LoVo (cell line): ENCODE results near the gene DDX10.

Experiments
- DNase-seq: peaks from one replicate; pipeline ENCODE4 v3.0.0-alpha.2; 2016; ENCODE audit warnings: low spot score

The DDX10 gene

DNA sequence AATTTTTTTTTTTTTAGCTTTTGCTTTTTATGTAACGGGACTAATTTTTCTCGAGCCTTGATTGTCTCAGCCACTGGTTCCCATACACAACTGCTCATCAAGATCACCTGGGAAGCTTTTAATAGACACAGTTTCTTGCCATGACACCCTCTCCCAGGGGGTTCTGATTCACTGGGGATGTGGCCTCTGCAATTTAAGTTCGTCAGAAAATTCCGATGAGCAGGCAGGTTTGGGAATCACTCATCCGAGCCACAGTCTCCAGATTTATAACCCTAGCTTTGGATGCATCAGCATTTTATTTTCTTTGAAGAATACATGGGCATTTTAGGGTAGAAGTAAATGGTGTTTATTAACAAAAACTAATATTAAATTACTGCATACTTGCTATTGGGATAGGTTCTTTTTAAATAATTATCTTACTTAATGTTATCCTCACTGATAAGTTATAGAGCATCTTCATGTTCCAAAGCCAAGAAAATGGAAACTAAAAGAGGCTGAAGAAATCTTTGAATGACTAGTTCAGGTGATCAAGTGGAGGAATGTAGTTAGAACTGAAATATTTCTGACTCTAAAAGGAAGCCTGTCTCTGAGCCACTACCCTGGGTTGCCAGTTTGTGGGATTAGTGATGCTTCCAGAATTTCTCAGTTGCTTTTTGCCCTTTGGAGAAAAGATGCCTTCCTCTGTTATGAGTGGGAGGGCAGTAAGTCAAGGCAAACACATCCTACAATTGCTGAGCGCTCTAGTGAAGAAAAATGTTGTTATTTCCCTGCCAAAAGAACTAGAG is 319.0 kb downstream of the DDX10 start:
- no peak for DNase-seq

DNA sequence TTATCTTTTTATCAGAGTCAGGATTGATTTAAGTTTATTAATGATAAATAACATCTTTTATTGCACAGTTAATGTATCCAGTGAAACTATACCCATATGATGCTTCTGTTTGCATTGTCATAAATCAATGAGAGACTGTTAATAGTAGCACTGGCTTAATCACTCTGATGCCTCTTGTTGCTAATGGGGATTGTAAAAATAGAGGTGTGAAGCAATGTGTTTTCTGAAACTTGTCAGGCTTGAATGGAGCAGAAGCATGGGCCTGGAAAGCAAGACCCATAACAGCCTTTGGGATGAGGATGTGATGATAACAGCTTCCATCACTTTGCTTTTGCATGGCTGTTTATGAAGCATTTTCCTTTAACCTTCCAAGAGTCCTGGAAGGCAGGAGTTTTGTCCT is 319.7 kb downstream of the DDX10 start:
- DNase-seq, result no peak

- no peak for DNase-seq
Observed at GRCh38 chr11:108985236-108985944, 320.5 kb downstream of the DDX10 start.

- DNase-seq, result no peak
Observed at GRCh38 chr11:108985945-108986279, 321.0 kb downstream of the DDX10 start.
